ENCODE measurements around the gene HSD17B11.
"Not testable (repeated sequence)": the region's sequence is repeated elsewhere in the genome, so short reads cannot be mapped to it uniquely, and the experiment has no call there.

The HSD17B11 gene

DNA sequence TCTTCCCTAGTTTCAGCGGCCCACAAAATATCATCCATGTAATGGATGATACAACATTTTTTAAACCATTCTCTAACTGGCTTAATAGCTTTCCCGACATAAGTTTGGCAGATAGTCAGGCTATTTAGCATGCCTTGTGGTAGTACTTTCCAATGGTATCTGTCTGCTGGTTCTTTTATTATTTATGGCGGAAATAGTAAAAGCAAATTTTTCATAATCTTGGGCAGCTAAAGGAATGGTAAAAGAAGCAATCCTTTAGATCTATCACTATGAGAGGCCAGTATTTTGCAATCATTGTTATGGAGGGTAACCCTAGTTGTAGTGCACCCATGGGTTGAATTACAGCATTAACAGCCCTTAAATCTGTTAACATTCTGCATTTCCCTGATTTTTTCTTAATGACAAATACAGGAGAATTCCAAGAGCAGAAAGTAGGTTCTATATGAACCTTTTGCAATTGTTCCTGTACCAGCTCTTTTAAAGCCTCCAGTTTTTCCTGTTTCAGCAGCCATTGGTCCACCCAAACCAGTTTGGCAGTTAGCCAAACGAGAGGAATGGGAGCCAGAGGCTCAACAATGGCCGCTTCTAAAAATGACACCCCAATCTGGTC lies 14.3 kb upstream of the HSD17B11 start:
- no peak for DNase-seq

DNA sequence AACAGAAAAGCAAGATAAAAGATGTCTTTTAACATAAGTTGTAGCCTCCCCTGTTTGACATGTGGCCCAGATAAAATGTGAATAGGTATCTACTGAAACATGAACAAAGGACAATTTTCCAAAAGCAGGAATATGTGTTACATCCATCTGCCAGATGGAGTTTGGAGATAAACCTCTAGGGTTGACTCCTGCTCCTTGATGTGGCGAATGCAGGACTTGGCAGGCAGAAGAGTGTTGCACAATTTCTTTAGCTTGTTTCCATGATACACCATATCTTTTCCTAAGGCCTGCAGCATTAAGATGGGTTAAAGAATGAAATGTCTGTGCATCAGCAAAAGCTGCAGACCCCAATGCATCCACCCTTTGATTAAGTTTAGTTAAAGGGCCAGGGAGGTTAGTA lies 12.7 kb upstream of the HSD17B11 start:
- DNase-seq = not testable (repeated sequence)

DNA sequence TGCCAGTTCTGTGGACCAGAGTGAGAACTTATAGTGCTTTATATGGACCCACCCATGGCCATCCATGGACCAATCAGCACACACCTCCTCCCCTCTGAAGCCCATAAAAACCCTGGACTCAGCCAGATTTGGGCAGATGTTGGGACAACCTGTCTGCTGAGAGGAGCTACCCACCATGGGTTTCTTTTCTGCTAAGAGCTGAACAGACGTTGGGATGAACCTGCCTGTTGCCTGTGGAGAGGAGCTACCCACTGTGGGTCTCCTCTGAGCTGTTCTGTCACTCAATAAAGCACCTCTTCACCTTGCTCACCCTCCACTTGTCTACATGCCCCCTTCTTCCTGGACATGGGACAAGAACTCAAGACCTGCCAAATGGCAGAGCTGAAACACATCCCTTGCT lies 9.0 kb upstream of the HSD17B11 start:
- no peak for DNase-seq

DNA sequence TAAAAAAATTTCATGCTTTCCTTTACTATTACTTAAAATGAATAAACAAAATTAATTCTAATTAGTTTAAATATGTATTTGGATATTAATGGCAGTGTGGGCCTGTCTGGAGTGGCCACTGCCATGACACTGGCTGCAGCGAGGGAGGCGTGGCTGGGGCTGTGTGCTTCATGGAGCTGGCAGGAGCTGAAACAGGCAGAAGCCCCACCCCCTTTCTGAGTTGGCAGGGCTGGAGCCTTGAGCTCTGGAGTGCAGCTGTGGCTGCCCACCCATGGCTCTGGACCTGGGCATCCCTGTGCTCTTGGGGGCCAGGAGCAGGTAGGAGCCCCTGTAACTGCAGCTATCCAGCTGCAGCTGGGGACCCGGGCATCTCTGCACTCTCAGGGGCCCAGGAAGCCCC lies 8.2 kb upstream of the HSD17B11 start:
- DNase-seq = no peak

DNA sequence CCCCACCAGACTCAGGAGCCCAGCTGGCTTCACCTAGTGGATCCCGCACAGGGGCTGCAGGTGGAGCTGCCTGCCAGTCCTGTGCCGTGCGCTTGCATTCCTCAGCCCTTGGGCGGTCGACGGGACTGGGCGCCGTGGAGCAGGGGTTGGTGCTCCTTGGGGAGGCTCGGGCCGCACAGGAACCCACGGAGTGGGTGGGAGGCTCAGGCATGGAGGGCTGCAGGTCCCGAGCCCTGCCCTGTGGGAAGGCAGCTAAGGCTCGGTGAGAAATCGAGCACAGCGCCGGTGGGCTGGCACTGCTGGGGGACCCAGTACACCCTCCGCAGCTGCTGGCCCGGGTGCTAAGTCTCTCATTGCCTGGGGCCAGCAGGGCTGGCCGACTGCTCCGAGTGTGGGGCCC lies 4.9 kb upstream of the HSD17B11 start:
- DNase-seq = not testable (repeated sequence)

DNA sequence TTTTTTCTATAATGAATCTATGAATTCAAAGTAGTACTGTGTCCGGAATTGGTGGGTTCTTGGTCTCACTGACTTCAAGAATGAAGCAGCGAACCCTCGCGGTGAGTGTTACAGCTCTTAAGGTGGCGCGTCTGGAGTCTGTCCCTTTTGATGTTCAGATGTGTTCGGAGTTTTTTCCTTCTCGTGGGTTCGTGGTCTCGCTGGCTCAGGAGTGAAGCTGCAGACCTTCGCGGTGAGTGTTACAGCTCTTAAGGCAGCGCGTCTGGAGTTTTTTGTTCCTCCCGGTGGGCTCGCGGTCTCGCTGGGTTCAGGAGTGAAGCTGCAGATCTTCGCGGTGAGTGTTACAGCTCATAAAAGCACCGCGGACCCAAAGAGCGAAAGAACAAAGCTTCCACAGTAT lies 4.1 kb upstream of the HSD17B11 start:
- peak; percentile 10 for DNase-seq

DNA sequence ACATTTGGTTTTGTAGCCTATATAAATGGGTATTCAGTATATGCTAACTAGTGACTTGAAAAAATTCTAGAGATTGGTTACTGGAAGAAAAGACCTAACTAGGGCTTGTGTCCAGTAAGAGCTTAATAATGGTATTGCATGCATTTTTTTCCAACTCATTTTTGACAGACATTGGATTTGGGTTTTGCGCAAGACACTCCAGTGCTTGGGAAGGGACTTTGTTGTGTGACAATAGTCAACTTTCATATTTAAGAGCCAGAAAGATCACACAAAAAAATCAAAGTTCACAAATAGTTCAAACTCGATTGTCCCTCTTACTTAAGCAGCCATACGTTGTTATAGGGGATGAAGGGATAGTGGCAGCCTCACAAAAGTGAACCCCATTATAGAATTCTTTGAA lies 1.2 kb upstream of the HSD17B11 start:
- DNase-seq = no peak

DNA sequence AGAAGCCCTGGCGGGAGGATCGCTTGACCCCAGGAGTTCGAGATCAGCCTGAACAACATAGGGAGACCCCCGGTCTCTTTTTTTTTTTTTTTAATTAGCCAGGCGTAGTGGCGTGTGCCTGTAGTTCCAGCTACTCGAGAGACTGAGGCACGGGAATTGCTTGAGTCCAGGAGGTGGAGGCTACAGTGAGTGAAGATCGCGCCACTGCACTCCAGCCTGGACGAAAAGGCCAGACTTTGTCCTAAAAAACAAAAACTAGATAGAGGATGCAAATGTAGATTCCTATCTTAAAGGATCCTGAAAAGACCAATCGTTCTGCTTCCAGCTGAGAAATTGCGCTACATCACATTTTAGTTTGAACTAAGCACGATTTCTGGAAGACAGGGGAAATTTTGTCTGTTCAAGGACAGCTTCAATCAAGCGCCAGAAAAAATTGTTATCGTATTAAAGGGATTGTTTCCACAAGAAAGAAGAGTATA lies 627 bp upstream of the HSD17B11 start:
- no peak for DNase-seq

DNA sequence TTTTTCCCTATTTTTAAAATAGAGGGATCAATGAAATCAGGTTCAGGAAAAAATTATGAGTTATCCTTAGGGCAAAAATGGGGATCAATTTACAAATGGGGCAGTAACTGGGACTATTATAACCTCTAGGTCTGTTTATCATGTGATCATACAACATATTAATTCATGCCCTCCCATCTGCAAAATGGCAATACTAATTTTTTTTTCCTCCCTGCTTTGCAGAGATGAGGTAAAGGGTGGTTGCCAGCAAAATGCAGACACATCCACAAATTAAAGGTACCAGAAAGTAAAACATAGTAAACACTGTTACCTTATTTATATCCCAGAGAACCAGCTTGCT lies 467 bp downstream of the HSD17B11 start:
- no peak for DNase-seq

DNA sequence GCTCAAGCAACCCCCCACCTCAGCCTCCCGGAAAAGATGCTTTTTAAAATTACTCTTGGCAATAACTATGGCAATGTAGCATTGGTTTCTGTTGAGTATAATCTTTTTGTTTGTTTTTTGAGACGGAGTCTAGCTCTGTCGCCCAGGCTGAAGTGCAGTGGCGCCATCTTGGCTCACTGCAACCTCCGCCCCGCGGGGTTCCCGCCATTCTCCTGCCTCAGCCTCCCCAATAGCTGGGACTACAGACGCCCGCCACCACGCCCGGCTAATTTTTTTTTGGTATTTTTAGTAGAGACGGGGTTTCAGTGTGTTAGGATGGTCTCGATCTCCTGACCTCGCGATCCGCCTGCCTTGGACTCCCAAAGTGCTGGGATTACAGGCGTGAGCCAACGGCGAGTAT lies 933 bp downstream of the HSD17B11 start:
- not testable (repeated sequence) for DNase-seq

DNA sequence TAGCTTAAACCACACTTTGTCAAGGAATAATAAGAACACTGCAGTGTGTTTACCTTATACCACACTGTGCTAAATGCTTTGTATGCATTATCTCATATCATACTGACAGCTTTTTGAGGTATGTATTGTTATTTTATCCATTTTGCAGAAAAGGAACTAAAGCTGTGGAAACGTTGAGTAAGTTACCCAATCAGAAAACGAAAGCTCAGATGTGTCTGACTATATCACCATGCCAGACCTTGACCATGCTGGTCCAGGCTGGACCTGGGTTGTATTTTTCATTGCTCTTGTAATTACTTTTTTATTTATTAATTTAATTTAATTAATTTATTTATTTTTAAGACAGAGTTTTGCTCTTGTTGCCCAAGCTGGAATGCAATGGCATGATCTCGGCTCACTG lies 2.1 kb downstream of the HSD17B11 start:
- no peak for DNase-seq

DNA sequence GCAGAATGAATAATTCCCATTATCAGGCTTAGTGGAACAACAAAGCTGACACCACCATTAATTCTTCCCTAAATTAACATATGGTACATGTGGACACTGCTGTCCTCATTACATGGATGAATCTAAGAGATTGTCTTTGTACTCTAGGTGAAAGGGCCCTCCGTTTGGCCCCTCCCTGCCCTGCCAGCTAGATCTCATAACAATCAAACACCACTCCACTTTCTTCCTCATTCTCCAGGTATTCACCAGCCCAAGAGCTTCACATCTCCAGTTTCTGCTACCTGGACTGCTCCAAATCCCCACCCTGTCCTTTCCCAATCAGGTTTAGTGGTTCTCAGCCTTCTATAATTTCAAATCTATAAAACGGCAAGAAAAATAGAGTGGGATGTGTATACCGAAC lies 3.8 kb downstream of the HSD17B11 start:
- no peak for DNase-seq

DNA sequence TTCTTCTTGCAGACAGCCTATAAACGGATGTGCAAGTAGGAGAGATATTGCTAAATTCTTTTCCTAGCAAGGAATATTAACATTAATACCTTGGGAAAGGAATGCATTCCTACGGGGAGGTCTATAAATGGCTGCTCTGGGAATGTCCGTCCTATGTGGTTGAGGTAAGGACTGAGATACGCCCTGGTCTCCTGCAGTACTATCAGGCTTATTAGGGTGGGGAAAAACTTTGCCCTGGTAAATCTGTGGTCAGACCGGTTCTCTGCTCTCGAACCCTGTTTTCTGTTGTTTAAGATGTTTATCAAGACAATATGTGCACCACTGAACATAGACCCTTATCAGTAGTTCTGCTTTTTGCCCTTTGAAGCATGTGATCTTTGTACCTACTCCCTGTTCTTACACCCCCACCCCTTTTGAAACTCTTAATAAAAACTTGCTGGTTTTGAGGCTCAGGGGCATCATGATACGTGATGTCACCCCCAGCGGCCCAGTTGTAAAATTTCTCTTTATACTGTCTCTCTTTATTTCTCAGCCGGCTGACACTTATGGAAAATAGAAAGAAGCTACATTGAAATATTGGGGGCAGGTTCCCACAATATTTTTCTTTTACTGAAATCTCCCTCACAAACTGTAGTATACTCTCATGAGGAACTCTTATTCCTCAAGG lies 6.4 kb downstream of the HSD17B11 start:
- not testable (repeated sequence) for DNase-seq

DNA sequence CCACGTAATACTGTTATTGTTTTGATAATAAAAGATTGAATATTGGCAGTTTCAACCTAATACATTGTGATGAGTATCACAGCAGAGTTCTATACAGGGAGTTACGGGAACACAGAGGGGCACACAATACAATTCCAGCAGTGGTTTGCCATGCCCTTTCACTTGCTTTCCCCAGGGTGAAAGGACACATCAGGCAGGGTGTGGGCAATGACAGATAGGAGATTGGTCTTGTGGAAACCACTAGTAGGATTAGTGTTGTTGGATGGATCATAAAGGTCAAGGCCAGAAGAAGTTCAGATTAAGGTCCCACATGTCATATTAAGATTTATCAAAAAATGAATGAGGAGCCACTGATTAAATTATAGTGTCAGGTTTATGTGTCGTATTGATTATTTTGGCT lies 8.1 kb downstream of the HSD17B11 start:
- no peak for DNase-seq

DNA sequence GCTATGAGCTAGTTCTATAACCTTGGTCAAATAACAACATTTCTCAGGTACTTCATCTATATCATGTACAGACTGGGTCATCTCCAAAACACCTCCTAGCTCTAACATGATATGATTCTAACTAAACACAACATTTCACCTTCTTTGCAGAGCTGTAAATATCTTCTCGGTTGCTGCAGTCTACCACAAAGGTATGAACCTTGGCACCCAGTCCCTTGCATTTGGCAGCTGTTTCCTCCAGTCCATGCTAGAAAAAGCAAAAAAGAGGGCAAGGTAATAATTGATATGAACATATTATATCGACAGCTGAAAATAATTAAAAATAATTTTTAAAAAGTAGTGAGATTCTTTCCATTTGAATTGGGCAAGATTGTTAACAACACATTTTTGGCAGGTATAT lies 8.9 kb downstream of the HSD17B11 start:
- DNase-seq = no peak

DNA sequence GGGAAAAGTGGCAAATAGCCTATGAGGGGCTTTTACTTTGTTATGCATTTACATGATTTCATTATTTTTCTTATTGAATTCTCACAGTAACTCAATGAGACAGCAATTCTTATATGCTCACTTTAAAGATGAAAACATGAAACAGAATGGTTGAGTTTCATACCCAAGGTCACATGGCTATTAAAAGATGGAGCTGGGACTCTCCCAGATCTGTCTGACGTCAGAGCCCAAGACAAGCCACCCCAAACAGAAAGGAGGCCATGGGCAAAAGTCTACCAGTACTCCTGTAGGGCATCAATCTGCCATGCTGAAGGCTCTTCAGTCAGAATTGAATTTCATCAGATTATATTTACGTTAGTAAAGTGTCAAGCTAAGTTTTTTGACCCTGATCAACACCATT lies 13.2 kb downstream of the HSD17B11 start:
- no peak for DNase-seq

DNA sequence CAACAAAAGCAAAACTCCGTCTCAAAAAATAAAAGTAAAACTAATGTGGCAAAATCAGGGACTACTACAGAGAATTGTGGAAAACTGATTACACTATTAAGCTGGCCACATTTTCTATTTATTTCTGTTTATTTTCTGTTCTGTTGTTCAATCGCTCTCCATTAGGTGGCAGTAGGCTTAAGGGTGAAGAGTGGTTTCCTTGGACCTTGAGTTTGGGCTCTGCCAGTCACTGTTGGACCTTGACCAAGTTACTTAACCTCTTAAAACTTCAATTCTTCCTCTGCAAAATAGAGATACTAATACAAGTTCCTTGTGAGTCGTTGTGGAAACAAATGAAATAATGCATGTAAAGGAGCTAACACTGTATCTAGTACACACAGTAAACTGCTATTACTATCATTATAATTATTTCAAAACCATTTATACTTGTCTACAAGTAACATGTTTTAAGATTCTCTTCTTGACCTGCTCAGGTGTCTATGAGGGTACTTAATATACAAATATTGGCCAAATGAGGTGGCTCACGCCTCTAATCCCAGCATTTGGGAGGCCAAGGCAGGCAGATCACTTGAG lies 15.2 kb downstream of the HSD17B11 start:
- DNase-seq = peak; percentile 59

DNA sequence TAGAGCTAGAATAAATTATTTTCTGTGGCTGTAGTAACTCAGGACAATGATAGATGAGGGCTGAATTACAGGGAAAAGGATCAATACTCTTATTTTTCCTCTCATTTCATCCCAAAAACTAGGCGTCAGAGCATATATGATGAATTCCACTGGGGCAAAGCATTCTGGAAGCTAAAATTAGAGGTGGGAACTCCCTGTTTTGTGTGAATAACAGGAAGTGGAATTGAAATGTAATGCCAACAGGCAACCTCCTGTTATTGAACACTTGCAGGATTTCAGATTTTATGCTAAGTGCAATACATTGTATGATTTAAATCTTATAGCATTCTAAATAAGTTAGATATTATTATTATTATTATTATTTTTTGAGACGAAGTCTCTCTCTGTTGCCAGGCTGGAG lies 20.9 kb downstream of the HSD17B11 start:
- DNase-seq = no peak

DNA sequence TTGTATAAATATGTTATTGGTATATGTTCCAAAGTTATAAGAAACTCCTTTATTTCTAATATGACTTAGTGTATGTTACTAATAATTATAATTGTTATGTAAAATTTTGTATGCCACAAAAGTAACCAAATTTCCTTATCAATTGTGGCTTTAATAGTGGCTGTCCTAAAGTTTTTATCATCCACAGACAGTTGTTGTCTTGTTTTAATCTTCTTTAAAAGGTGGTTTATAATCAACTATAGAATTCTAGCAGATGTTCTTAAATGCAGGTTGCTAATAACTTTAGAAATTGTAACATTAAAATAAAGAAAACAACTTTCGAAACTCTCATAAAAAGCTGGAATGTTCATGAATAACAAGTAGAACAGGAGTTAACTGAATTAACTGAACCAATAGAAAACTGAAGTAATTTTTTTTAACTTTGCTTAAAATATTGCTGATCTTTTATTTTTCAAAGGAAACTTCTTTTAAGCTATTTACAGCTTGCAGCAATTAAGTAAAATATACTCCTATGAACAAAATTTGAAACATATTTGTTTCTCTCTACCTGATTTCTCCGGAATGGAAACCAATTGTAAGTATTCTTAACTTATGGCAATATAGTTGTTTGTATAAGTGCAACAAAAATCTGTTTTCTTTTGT lies 24.3 kb downstream of the HSD17B11 start:
- DNase-seq = no peak

DNA sequence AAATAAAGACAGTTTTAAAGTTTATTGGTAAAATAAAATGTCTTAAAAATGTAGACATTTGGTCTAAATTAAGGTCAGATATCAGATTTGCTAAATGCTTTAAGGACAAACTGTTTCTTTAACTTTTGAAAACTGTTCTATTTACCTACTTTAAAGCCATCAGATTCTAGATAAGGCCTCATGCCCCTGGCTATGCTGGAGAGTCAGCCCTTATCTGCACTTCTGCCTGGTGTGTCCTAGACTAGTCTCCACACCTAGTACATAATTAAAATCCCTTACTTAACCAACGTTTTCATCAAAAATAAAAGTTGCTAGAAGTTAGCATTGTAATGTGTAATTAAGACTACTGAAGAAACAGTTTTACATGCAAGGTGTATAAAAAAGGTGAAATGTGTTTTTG lies 25.6 kb downstream of the HSD17B11 start:
- DNase-seq = no peak

DNA sequence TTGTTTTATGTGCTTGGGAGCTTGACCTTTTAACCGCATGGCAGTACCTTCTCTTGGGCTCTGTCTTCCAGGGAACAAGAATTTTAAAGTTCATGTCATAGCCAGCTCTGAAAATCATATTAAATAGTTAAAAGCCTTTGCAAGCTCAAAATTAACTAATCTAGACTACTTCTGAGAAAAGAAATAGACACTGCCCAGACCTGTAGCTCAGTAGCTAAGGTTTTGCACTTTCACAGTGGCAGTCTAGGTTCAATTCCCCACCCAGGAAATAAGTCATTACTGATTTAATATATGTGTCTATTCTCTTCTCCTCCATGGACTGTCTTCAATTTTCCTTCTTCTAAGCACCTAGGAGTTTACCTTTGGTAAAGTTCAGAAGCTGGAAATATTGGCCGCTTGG lies 27.4 kb downstream of the HSD17B11 start:
- no peak for DNase-seq

DNA sequence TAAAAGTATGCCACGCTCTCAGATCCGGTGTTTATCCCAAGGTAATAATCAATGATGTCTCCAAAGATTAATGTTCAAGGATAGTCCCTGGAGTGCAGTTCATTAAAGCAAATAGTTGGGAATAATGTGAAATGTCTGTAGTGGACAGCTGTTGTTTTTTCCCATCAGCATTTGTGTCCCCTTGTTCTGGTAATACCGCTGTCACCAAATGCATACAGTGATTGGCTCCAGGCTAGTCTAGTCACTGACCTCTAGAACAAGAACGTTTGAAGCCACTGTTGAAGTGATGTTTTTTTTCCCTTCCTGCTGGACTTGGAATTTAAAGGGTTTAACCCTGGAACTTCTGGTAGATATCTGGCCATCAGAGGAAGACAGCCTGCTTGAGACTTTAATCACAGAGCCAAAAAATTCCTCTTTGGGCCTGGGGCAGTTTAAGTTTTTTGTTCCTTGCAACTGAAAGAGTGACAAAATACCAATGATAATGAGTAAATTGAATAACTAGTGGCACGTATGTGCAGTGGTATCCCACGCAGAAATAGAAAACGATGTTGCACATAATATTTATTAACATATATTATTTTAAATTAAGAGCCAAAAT lies 30.6 kb downstream of the HSD17B11 start:
- DNase-seq = no peak

DNA sequence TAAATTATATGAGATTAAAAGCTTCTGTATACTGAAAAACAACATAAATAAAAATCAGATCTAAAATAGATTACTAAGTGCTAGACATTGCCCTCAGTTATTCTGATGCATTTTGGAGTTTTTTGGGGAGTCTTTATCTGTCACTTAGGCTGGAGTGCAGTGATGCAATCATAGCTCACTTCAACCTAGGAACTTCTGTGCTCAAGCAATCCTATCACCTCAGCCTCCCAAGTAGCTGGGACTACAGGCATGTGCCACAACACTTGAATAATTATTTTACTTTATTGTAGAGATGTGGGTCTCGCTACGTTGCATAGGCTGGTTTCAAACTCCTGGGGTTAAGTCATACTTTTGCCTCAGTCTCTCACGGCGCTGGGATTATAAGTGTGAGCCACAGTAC lies 31.7 kb downstream of the HSD17B11 start:
- DNase-seq = no peak

Data from CD4-positive, alpha-beta T cell treated with Interleukin-17A for 1 hour (primary cell).